Astrocyte (in vitro differentiated cells and primary cell): Measurements from ENCODE around the gene RILP. TPM values are rescaled to one million over a fixed set of nuclear protein-coding genes. Genes with fewer than 3 reads are reported as not detected.

Experiments
- DNase-seq: peaks from one replicate; pipeline ENCODE4 v3.0.0-alpha.2; 2010; ENCODE audit warnings: low read depth
- FAIRE-seq: peaks from 2 replicates; lab custom pipeline; 2011; peaks lifted over from hg19 to GRCh38; lab: Jason Lieb, UNC
- H2AFZ ChIP-seq: 2 replicates; pipeline ENCODE4 v1.6.0; 2012; ENCODE audit warnings: low read depth, low read length, inconsistent platforms
- H3K27ac ChIP-seq: 2 replicates; pipeline ENCODE4 v1.5.1; 2011; ENCODE audit warnings: low read depth, low read length, inconsistent platforms
- H3K27me3 ChIP-seq: 2 replicates; pipeline ENCODE4 v1.6.0; 2011; ENCODE audit warnings: low read length, inconsistent platforms; ENCODE audit not compliant: insufficient read depth
- H3K36me3 ChIP-seq: 2 replicates; pipeline ENCODE4 v1.5.1; 2011; ENCODE audit warnings: low read length, inconsistent platforms; ENCODE audit not compliant: insufficient read depth
- H3K4me1 ChIP-seq: 2 replicates; pipeline ENCODE4 v1.5.1; 2011; ENCODE audit warnings: low read length, inconsistent platforms; ENCODE audit not compliant: insufficient read depth
- H3K4me2 ChIP-seq: 2 replicates; pipeline ENCODE4 v1.6.0; 2012; ENCODE audit warnings: low read length, inconsistent platforms
- H3K4me3 ChIP-seq: 2 replicates; pipeline ENCODE4 v1.5.1; 2011; ENCODE audit warnings: low read depth, mild to moderate bottlenecking, low read length, inconsistent platforms; ENCODE audit not compliant: insufficient read depth
- H3K79me2 ChIP-seq: 2 replicates; pipeline ENCODE4 v1.6.0; 2012; ENCODE audit warnings: mild to moderate bottlenecking, low read length, inconsistent platforms; ENCODE audit not compliant: insufficient read depth
- H3K9ac ChIP-seq: 2 replicates; pipeline ENCODE4 v1.6.0; 2012; ENCODE audit warnings: mild to moderate bottlenecking, low read length, inconsistent platforms
- H3K9me3 ChIP-seq: 2 replicates; pipeline ENCODE4 v1.5.1; 2012; ENCODE audit warnings: low read depth, mild to moderate bottlenecking, low read length, inconsistent platforms; ENCODE audit not compliant: insufficient read depth
- H4K20me1 ChIP-seq: 2 replicates; pipeline ENCODE4 v1.6.0; 2012; ENCODE audit warnings: low read length, inconsistent platforms; ENCODE audit not compliant: insufficient read depth
- H3K27ac Mint-ChIP-seq: one replicate; pipeline ENCODE4 v1.8.0; 2021; ENCODE audit warnings: mild to moderate bottlenecking, mixed read lengths; ENCODE audit not compliant: unreplicated experiment
- H3K27me3 Mint-ChIP-seq: one replicate; pipeline ENCODE4 v1.8.0; 2021; ENCODE audit warnings: low read depth, mixed read lengths; ENCODE audit not compliant: unreplicated experiment
- H3K36me3 Mint-ChIP-seq: one replicate; pipeline ENCODE4 v1.8.0; 2021; ENCODE audit warnings: low read depth, mixed read lengths; ENCODE audit not compliant: unreplicated experiment
- H3K4me1 Mint-ChIP-seq: one replicate; pipeline ENCODE4 v1.8.0; 2021; ENCODE audit warnings: low read depth, mixed read lengths; ENCODE audit not compliant: unreplicated experiment
- H3K4me3 Mint-ChIP-seq: one replicate; pipeline ENCODE4 v1.8.0; 2021; ENCODE audit warnings: mild to moderate bottlenecking, moderate library complexity, mixed read lengths; ENCODE audit not compliant: unreplicated experiment
- H3K9me3 Mint-ChIP-seq: one replicate; pipeline ENCODE4 v1.8.0; 2021; ENCODE audit warnings: mild to moderate bottlenecking, mixed read lengths; ENCODE audit not compliant: unreplicated experiment
- CTCF ChIP-seq: IDR thresholded peaks from 2 replicates; pipeline ENCODE4 v1.5.1; 2011; ENCODE audit warnings: low read depth, mild to moderate bottlenecking, inconsistent platforms, low read length, moderate library complexity; ENCODE audit not compliant: insufficient read depth
- EZH2 ChIP-seq: IDR thresholded peaks from 2 replicates; pipeline ENCODE4 v1.6.1; 2012; ENCODE audit warnings: mild to moderate bottlenecking, low read length, inconsistent platforms; ENCODE audit not compliant: insufficient read depth
- total RNA-seq: library from RNA; stranded (reverse); gene quantifications from 2 replicates; pipeline ENCODE4 v1.2.1, GENCODE V29; 2021

RILP gene
- total RNA-seq, 1 donor from 2014 or later, result 7.8 TPM

- DNase-seq (no peak), FAIRE-seq (no peak)
- H3K36me3 ChIP-seq, result no peaks in the 10 kb centered on the region
- H3K4me2 ChIP-seq, result no peak overlapping the region
- Mint-ChIP-seq H3K9me3 (no peaks in the 10 kb centered on the region), H3K27me3 (peaks cover 5% of the 10 kb centered on the region), H3K27ac (no peak overlapping the region), H3K4me1 (peaks cover 9% of the 10 kb centered on the region), H3K4me3 (no peak overlapping the region), H3K36me3 (peaks cover 2% of the 10 kb centered on the region)
- peaks cover 9% of the 10 kb centered on the region for H3K4me1 ChIP-seq
- H2AFZ ChIP-seq, result no peak overlapping the region
- no peaks in the 10 kb centered on the region for H3K27me3 ChIP-seq
- H3K79me2 ChIP-seq, result no peaks in the 10 kb centered on the region
- no peak overlapping the region for H3K4me3 ChIP-seq
- no peaks in the 10 kb centered on the region for H3K9me3 ChIP-seq
- H3K27ac ChIP-seq, result no peak overlapping the region
- no peak overlapping the region for H3K9ac ChIP-seq
- H4K20me1 ChIP-seq, result peaks cover 18% of the 10 kb centered on the region
- TF ChIP-seq CTCF, result no peak
- no peak for TF ChIP-seq EZH2
Measured at GRCh38 chr17:1625053-1625452, 24.6 kb downstream of the RILP start.

GRCh38 chr17:1624650-1625049 lies 25.0 kb downstream of the RILP start:
- no peak overlapping the region for H3K27ac Mint-ChIP-seq
- no peak overlapping the region for H2AFZ ChIP-seq
- H3K4me1 Mint-ChIP-seq, result peaks cover 9% of the 10 kb centered on the region
- H3K27ac ChIP-seq, result no peak overlapping the region
- no peak for DNase-seq
- H3K36me3 Mint-ChIP-seq, result peaks cover 3% of the 10 kb centered on the region
- H3K27me3 Mint-ChIP-seq, result peaks cover 5% of the 10 kb centered on the region
- no peak overlapping the region for H3K4me3 Mint-ChIP-seq
- no peaks in the 10 kb centered on the region for H3K9me3 ChIP-seq
- TF ChIP-seq CTCF (no peak), EZH2 (no peak)
- no peaks in the 10 kb centered on the region for H3K79me2 ChIP-seq
- H3K9me3 Mint-ChIP-seq, result no peaks in the 10 kb centered on the region
- no peak overlapping the region for H3K4me3 ChIP-seq
- H3K4me1 ChIP-seq, result peaks cover 8% of the 10 kb centered on the region
- H3K9ac ChIP-seq, result no peak overlapping the region
- H4K20me1 ChIP-seq, result peaks cover 18% of the 10 kb centered on the region
- no peaks in the 10 kb centered on the region for H3K36me3 ChIP-seq
- no peaks in the 10 kb centered on the region for H3K27me3 ChIP-seq
- H3K4me2 ChIP-seq, result no peak overlapping the region
- FAIRE-seq, result no peak

GRCh38 chr17:1623057-1623630 lies 26.5 kb downstream of the RILP start:
- Histone ChIP-seq H3K27me3 (no peaks in the 10 kb centered on the region), H3K4me3 (no peak overlapping the region), H2AFZ (no peak overlapping the region), H3K9ac (no peak overlapping the region), H3K4me2 (no peak overlapping the region), H3K27ac (no peak overlapping the region), H3K9me3 (no peaks in the 10 kb centered on the region), H4K20me1 (peaks cover 18% of the 10 kb centered on the region), H3K36me3 (no peaks in the 10 kb centered on the region), H3K4me1 (peaks cover 5% of the 10 kb centered on the region), H3K79me2 (no peaks in the 10 kb centered on the region)
- H3K4me1 Mint-ChIP-seq, result peaks cover 9% of the 10 kb centered on the region
- H3K4me3 Mint-ChIP-seq, result no peak overlapping the region
- no peak for DNase-seq
- peaks cover 5% of the 10 kb centered on the region for H3K27me3 Mint-ChIP-seq
- H3K36me3 Mint-ChIP-seq, result peaks cover 4% of the 10 kb centered on the region
- no peak for TF ChIP-seq EZH2
- TF ChIP-seq CTCF, result no peak
- H3K9me3 Mint-ChIP-seq, result no peaks in the 10 kb centered on the region
- no peak for FAIRE-seq
- no peak overlapping the region for H3K27ac Mint-ChIP-seq
